Skeletal muscle satellite cell (primary cell): Measurements from ENCODE around the gene CSGALNACT2.

Experiments
- H3K27me3 ChIP-seq: 2 replicates; pipeline ENCODE4 v1.7.0; 2013; ENCODE audit warnings: low read length; ENCODE audit not compliant: control insufficient read depth, insufficient read depth
- H3K36me3 ChIP-seq: 2 replicates; pipeline ENCODE4 v1.7.0; 2013; ENCODE audit warnings: mild to moderate bottlenecking, control low read depth, low read length; ENCODE audit not compliant: insufficient read depth
- H3K4me1 ChIP-seq: 2 replicates; pipeline ENCODE4 v1.7.0; 2013; ENCODE audit warnings: low read length; ENCODE audit not compliant: control insufficient read depth, insufficient read depth
- H3K4me2 ChIP-seq: 2 replicates; pipeline ENCODE4 v1.7.0; 2013; ENCODE audit warnings: mild to moderate bottlenecking, low read length
- H3K4me3 ChIP-seq: 2 replicates; pipeline ENCODE4 v1.7.0; 2013; ENCODE audit warnings: low read length
- H3K9ac ChIP-seq: 2 replicates; pipeline ENCODE4 v1.7.0; 2013; ENCODE audit warnings: mild to moderate bottlenecking, low read depth, low read length, moderate library complexity
- H3K9me3 ChIP-seq: replicated peaks from 2 replicates; pipeline ENCODE4 v1.7.0; 2013; ENCODE audit warnings: mild to moderate bottlenecking, control low read depth, low read length

Gene CSGALNACT2

DNA sequence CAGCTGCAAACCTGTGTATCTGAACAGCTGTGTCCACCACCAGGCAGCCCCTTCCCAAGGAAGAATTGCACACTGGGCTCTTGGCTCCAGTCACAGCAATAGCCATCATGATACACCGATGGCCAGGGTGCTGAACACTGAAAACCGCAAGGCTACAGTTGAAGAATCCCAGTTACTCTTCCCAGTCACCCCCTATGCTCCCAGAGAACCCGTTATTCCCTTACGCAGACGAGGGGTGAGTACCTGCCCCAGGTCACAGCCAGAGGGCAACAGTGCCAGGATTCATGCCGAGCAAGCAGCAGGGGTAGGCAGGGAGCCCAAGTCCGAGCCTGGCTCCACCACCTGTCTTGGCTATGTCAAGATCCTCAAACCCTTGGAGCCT, 70.8 kb downstream of the CSGALNACT2 start:
- peaks cover 24% of the 10 kb centered on the region for H3K27me3 ChIP-seq
- no peaks in the 10 kb centered on the region for H3K9me3 ChIP-seq
- no peaks in the 10 kb centered on the region for H3K4me1 ChIP-seq
- no peak overlapping the region for H3K4me2 ChIP-seq
- no peak overlapping the region for H3K4me3 ChIP-seq
- no peaks in the 10 kb centered on the region for H3K36me3 ChIP-seq
- H3K9ac ChIP-seq, result no peak overlapping the region

DNA sequence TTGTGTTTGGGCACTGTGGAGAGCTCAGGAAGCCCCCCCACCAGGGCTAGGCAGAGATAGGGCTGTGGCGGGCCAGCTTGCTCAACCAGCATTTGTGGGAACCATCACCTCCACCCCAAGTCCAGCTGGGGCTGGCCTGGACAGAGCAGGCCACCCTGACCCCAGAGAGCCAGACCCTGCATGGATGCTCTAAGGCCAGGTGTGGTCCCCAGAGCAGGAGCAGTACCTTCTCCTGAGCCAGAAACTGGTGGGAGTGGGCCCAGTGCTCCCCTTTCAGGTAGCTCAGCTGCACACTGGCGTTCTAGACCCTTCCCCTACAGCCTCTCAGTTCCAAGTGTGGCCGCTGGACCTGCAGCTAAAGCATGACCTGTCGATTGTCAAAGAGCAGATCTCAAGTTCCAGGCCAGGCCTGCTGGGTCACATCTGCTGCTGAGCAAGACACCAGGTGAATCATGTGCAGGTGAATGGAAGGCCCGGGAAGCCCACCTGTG, 71.5 kb downstream of the CSGALNACT2 start:
- H3K36me3 ChIP-seq, result no peaks in the 10 kb centered on the region

DNA sequence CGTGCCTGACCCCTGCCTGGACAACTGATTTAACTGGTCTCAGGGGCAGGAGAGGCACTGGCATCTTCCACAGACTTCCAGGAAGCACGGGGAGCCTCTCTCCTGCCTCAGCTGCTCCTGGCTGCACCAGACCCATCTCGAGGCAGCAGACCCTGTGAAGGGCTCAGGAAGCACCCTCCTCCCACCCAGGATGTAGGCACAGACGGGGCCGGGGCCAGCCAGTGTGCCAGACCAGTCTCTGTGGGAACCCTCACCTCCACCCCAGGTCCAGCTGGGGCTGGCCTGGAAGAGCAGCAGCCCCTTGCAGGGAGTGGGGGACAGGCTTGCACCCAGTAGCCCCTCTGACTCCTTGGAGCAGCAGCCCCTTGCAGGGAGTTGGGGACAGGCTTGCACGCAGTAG, 72.3 kb downstream of the CSGALNACT2 start:
- H3K27me3 ChIP-seq, result peaks cover 33% of the 10 kb centered on the region
- H3K9ac ChIP-seq, result no peak overlapping the region
- no peaks in the 10 kb centered on the region for H3K9me3 ChIP-seq
- H3K4me2 ChIP-seq, result no peak overlapping the region
- no peaks in the 10 kb centered on the region for H3K36me3 ChIP-seq
- no peaks in the 10 kb centered on the region for H3K4me1 ChIP-seq
- no peak overlapping the region for H3K4me3 ChIP-seq

More for the DNA sequence above, 71.5 kb downstream of the CSGALNACT2 start:
- no peak overlapping the region for H3K4me3 ChIP-seq
- H3K4me1 ChIP-seq, result no peaks in the 10 kb centered on the region
- H3K27me3 ChIP-seq, result peaks cover 29% of the 10 kb centered on the region
- H3K4me2 ChIP-seq, result no peak overlapping the region
- H3K9ac ChIP-seq, result no peak overlapping the region
- H3K9me3 ChIP-seq, result no peaks in the 10 kb centered on the region

DNA sequence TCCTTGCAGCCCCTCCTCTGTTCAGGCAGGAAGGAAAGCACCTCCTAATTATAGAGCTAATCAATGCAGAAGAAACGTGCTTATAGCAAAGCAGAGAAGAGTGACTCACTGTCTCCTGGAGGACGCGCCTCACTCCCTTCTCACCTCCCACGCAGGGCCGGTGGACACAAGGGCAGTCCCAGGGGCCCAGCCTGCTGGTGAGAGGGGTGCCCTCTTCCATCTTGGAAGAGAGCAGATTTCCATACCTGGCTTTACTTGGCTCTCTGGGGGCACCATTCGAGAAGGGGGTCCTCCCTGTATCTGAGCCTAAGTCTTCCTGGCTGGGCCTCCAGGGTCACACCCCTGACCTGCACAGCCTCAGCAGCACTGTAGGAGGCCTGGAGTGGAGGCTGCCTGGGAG, 72.8 kb downstream of the CSGALNACT2 start:
- Histone ChIP-seq H3K4me3 (no peak overlapping the region), H3K4me2 (no peak overlapping the region), H3K27me3 (peaks cover 33% of the 10 kb centered on the region), H3K36me3 (no peaks in the 10 kb centered on the region), H3K9ac (no peak overlapping the region), H3K9me3 (no peaks in the 10 kb centered on the region), H3K4me1 (no peaks in the 10 kb centered on the region)

DNA sequence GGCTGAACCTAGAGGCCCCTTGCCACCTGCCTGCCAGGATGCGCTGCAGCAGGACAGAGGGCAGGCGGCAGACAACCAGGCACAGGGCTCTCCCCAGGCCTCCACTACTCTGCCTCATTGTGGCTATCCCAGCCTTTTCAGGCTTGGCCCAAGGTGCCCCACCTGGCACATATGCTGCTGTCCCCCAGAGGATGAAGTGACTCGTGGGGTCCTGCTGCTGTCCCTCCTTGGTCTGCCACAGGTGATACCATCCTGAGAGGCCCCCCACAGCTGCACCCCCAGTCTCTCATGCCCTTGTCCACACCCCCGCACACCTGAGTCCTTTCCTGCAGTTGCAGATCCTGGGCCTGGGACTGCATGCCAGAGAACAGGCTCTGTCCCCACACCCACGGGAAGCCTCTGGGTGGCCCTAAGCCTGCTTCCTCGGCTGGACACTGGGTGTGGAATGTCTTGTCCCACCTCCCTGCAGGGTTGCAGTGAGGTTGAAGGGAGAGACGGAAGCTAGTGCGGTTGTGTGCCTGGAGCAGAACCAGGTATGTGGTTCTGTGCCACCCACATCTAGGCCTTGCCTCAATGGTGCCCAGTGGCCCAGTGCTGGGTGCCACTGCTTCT, 73.3 kb downstream of the CSGALNACT2 start:
- no peaks in the 10 kb centered on the region for H3K4me1 ChIP-seq
- H3K4me2 ChIP-seq, result no peak overlapping the region
- H3K27me3 ChIP-seq, result peaks cover 38% of the 10 kb centered on the region
- no peaks in the 10 kb centered on the region for H3K36me3 ChIP-seq
- H3K9ac ChIP-seq, result no peak overlapping the region
- H3K9me3 ChIP-seq, result no peaks in the 10 kb centered on the region
- H3K4me3 ChIP-seq, result no peak overlapping the region

DNA sequence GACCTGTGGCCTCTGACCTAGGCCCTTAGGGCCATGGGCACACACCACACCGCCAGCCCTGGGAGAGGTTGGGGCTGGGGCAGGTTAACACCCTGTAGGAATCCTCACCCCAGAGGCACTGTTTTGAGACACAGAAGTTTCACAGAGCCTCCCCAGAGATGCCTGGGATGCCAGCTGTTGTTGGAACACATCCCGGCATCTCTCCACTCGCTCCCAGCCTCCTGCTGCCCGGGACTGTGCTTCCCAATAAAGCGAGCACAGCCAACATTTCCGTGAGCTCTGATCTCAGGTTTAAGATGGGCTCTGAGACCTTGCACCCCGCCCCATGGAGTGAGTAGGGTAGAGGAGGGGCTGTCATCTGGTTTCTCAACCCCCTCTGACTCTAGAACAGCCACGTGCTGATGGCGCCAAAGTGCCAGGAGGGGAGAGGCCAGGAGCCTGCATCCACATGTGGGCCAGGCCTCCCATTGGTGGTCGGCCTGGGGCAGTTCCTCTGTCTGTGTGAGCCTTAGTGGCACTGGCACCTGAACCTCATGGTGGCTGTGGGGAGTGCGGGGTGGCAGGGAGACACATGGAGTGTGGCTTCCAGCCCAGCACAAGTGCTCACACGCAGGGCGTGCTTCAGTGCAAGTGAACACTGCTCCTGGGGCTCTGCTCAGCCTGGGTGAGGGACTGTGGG, 73.9 kb downstream of the CSGALNACT2 start:
- no peaks in the 10 kb centered on the region for H3K4me1 ChIP-seq
- H3K9ac ChIP-seq, result no peak overlapping the region
- H3K27me3 ChIP-seq, result peaks cover 44% of the 10 kb centered on the region
- H3K4me3 ChIP-seq, result no peak overlapping the region
- H3K9me3 ChIP-seq, result no peaks in the 10 kb centered on the region
- H3K4me2 ChIP-seq, result no peak overlapping the region
- no peaks in the 10 kb centered on the region for H3K36me3 ChIP-seq

DNA sequence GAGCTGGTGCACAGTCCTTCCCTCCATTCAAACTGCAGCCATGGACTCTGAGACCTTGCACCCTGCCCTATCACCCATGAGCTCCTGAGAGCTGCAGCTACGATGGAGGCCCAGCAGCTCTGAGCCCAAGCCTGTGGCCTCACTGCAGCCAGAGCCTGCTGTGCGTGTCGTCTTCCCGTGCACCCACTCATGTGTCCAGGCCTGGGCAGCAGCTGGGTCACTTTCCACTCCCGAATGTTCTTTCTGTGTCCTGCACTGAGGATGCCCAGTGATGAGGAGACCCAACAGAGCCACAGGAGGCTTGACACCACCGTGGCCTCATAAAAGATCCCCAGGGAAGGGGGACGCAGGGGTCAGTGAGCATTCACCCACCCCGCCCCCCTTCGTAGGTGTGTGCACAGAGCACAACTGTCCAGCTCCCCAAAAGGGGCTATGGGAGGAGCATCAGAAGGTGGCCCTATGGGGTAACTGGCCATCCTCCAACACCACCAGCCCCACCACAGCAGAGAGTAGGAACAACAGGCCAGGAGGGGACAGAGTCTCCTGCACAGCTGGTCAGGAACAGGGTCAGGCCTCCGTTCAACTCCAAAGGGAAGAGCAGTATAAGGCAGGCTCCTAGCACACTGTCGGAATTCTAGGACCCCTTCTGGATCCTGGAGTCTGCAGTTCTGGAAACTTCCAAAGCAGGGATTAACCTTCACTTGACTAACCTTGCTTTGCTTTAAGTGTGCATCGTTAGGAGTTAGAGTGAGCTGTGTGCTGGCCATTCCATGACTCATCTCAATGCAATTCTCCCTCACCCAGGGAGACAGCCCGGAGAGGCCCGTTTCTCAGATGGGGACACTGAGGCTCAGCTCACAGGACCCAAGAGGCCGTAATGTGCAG, 76.1 kb downstream of the CSGALNACT2 start:
- no peak overlapping the region for H3K9ac ChIP-seq
- H3K4me1 ChIP-seq, result peaks cover 4% of the 10 kb centered on the region
- H3K27me3 ChIP-seq, result peaks cover 60% of the 10 kb centered on the region
- no peaks in the 10 kb centered on the region for H3K36me3 ChIP-seq
- no peak overlapping the region for H3K4me3 ChIP-seq
- H3K4me2 ChIP-seq, result no peak overlapping the region
- no peaks in the 10 kb centered on the region for H3K9me3 ChIP-seq

DNA sequence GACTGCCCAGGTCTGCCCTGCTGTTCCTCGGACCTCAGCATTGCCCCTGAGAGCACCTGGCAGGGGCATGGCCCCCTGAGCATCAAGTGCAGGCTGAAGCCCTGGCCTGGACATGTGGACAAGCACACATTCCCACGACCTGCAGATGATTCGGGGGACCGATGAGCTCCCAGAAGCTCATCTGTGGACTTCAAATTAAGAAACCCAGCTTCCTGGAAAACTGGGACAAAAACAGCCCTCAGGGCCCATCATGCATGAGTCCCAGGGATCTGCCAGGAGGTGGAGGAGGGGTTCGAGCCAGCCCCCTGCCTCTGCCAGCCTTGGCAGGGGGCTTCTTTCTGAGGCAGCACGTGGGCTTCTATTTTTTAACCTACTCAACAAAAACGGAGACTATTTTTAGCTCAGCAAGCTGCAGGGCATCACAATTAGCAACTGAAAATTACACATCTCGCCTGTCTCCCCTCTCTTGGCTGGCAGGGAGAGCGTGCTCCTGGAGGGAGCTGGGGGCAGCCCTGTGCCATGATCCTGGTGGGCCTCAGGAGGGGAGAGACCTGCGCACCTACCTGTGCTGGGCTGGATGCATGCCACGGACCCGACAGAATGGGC, 76.8 kb downstream of the CSGALNACT2 start:
- Histone ChIP-seq H3K36me3 (no peaks in the 10 kb centered on the region), H3K4me3 (no peak overlapping the region), H3K4me1 (peaks cover 4% of the 10 kb centered on the region), H3K27me3 (peaks cover 66% of the 10 kb centered on the region), H3K9me3 (no peaks in the 10 kb centered on the region), H3K9ac (no peak overlapping the region), H3K4me2 (no peak overlapping the region)

DNA sequence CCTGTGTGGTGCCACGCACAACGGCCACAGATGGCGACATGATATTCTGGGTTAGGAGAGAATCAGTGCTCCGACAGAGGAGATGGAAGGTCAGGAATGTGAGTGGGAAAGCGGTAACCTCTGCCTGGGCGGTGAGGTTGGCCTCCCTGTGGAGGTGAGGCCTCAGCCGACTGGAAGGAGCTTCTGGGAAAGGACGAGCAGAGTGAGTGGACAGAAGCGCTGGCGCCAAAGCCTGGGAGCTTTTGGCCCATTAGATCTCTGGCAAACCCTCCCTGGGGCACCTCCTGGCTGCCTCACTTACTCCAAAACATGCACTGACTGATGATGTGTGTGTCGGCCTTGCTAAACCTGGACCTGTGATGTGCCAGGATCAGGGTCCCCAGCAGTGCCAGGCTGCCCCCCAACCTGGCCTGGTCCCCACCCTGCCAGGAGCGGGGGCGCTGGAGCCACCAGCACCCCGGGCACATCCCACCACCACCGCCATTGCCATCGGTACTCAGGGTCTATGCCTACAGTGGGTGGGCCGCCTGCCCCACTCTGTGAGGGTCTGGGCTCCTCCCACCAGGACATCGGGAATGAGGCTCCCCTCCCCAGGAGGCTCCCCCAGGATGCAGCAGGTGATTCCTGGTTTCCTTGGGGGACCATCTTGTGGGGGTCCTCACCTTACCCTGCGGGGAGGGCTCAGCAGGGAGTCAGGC, 77.7 kb downstream of the CSGALNACT2 start:
- Histone ChIP-seq H3K27me3 (peaks cover 62% of the 10 kb centered on the region), H3K4me2 (no peak overlapping the region), H3K9ac (no peak overlapping the region), H3K36me3 (no peaks in the 10 kb centered on the region), H3K9me3 (no peaks in the 10 kb centered on the region), H3K4me3 (no peak overlapping the region), H3K4me1 (peaks cover 4% of the 10 kb centered on the region)

DNA sequence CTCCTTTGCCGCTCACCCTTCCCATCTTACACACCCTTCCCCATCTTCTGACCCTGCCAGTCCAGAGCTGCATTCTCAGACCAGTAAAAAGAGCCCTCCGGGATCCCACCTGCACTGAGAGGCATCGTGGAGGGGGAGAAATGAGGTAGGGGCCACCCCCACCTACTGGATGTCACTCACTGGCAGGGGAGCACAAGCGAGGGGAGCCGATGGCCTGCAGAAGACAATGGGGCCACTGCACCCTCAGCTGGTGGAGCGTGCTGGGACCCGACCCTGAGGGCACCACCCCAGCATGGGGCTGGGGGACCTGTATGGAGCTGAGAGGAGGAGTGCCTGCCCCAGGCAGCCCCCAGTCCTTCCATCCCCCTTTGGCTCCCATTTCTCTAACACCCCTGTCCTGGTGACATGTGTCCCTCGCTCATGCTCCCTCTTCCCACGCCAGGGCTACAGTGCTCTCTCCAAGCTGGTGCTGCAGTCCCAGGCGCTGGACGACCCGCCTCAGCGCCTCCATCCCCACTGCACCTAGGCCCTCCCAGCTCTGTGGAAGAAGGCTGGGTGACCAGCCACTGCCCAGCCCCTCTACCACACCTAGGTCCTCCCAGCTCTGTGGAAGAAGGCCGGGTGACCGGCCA, 78.8 kb downstream of the CSGALNACT2 start:
- Histone ChIP-seq H3K9me3 (no peaks in the 10 kb centered on the region), H3K4me1 (peaks cover 4% of the 10 kb centered on the region), H3K36me3 (no peaks in the 10 kb centered on the region), H3K4me2 (no peak overlapping the region), H3K27me3 (peaks cover 65% of the 10 kb centered on the region), H3K4me3 (no peak overlapping the region), H3K9ac (no peak overlapping the region)
